Measurements from ENCODE around the gene NUTM2B.
"Not testable (repeated sequence)": the region's sequence is repeated elsewhere in the genome, so short reads cannot be mapped to it uniquely, and the experiment has no call there.

GRCh38 chr10:79683884-79684720, 18.9 kb upstream of the NUTM2B start:
- not testable (repeated sequence) for TF ChIP-seq CTCF (IDR thresholded peaks at IDR 0.05; ENCODE audit: low read depth, low read length); EZH2phosphoT487 (IDR thresholded peaks at IDR 0.05; ENCODE audit: low read depth)
